ENCODE measurements around the gene KIRREL3. TPM values are rescaled to one million over a fixed set of nuclear protein-coding genes. Genes with fewer than 3 reads are reported as not detected.

KIRREL3 gene
- total RNA-seq, 5 donors from 2014 or later (not counting 1 experiment from before 2014, with no cell fraction given) = not detected

- no peaks in the 10 kb centered on the region for H3K4me1 Mint-ChIP-seq
- peaks cover 0 to 4% (median 0%) of the 10 kb centered on the region in 3 donors for H3K9me3 Mint-ChIP-seq
- Histone ChIP-seq H3K36me3 (ENCODE audit: control insufficient read depth in 2 of 2, extremely low read depth in 1 of 2, insufficient read depth in 1 of 2, low read length in 1 of 2) (no peaks in the 10 kb centered on the region), H3K4me1 (ENCODE audit: control insufficient read depth in 1 of 2, extremely low read depth in 1 of 2, insufficient read depth in 2 of 2, low read length in 2 of 2) (no peaks in the 10 kb centered on the region), H3K27me3 (replicated peaks in 1 of 2; ENCODE audit: control insufficient read depth in 2 of 2, extremely low read depth in 1 of 2, insufficient read depth in 2 of 2, low read length in 1 of 2) (peaks cover 0 to 3% of the 10 kb centered on the region in 2 experiments), H3K4me3 (ENCODE audit: control insufficient read depth in 1 of 2, extremely low read depth in 1 of 2, low read length in 1 of 2) (no peak overlapping the region), H3K27ac (ENCODE audit: low read length) (no peak overlapping the region), H3K9me3 (no peaks in the 10 kb centered on the region)
- peaks cover 0 to 7% of the 10 kb centered on the region in 2 donors for H3K27me3 Mint-ChIP-seq
- POLR2A ChIA-PET = no interaction called here
- DNase-seq (no peak), ATAC-seq (replicated peaks in 1 of 4) (no peak)
- no peaks in the 10 kb centered on the region for H3K36me3 Mint-ChIP-seq
- no peak overlapping the region for H3K27ac Mint-ChIP-seq
- WGBS (ENCODE audit: insufficient coverage) = no CpG with 5 or more reads among the region's 5 CpGs
- CTCF ChIA-PET = no interaction called here
- H3K4me3 Mint-ChIP-seq = no peak overlapping the region
Measured at GRCh38 chr11:126834149-126834548, 166.4 kb downstream of the KIRREL3 start.

DNA sequence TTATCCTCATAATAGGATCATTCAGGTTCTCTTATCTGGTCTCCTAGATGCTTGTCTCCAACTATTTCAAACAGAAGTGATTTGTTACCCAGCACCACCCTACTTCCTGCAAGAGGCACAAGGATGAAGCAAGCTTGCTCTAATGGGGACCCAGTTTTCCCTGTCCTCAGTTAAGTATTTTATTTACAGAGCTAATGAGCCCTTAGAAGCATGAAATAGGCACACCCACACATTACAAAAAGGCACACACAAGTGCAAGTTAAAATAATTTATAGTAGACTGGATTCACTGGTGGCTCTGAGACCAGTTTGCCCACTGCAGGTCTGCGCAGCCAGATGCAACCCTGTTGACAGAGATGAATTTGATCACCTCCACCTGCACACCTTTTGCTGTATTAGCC, 167.5 kb downstream of the KIRREL3 start:
- Histone ChIP-seq H3K9me3 (no peaks in the 10 kb centered on the region), H3K4me3 (ENCODE audit: control insufficient read depth in 1 of 2, extremely low read depth in 1 of 2, low read length in 1 of 2) (no peak overlapping the region), H3K27me3 (replicated peaks in 1 of 2; ENCODE audit: control insufficient read depth in 2 of 2, extremely low read depth in 1 of 2, insufficient read depth in 2 of 2, low read length in 1 of 2) (peaks cover 0 to 5% of the 10 kb centered on the region in 2 experiments), H3K27ac (ENCODE audit: low read length) (no peak overlapping the region), H3K4me1 (ENCODE audit: control insufficient read depth in 1 of 2, extremely low read depth in 1 of 2, insufficient read depth in 2 of 2, low read length in 2 of 2) (no peaks in the 10 kb centered on the region), H3K36me3 (ENCODE audit: control insufficient read depth in 2 of 2, extremely low read depth in 1 of 2, insufficient read depth in 1 of 2, low read length in 1 of 2) (no peaks in the 10 kb centered on the region)
- 100% methylated on average over 1 of the region's 1 CpG for WGBS (ENCODE audit: insufficient coverage)
- Mint-ChIP-seq H3K4me3 (no peak overlapping the region), H3K9me3 (peaks cover 0 to 4% (median 0%) of the 10 kb centered on the region in 3 donors), H3K4me1 (no peaks in the 10 kb centered on the region), H3K27ac (no peak overlapping the region), H3K27me3 (peaks cover 0 to 11% of the 10 kb centered on the region in 2 donors), H3K36me3 (no peaks in the 10 kb centered on the region)
- DNase-seq (no peak), ATAC-seq (replicated peaks in 1 of 4) (no peak)
- ChIA-PET CTCF (no interaction called here), POLR2A (no interaction called here)

DNA sequence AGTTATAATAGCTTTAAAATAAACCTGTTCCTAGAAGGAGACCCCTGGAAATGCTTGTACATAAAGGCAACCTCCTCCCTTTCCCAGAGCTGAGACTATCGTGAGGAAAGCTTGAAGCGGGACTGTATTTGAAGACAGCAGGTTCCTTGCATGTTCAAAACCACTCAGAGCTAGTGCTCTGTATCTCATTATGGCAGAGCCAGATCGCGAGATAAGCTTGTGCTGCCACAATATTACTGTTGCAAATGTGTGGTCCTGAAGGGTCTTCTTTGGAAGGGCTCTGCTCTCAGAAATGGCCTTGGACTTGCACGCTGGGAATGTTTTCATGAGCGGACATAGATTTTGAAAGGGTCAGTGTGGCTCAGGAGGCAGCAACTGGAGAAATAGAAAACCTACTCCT, 168.2 kb downstream of the KIRREL3 start:
- Mint-ChIP-seq H3K36me3 (no peaks in the 10 kb centered on the region), H3K4me3 (no peak overlapping the region), H3K27ac (no peak overlapping the region), H3K9me3 (peaks cover 0 to 4% (median 0%) of the 10 kb centered on the region in 3 donors), H3K27me3 (peaks cover 0 to 5% of the 10 kb centered on the region in 2 donors), H3K4me1 (no peaks in the 10 kb centered on the region)
- Histone ChIP-seq H3K27ac (ENCODE audit: low read length) (no peak overlapping the region), H3K4me1 (ENCODE audit: control insufficient read depth in 1 of 2, extremely low read depth in 1 of 2, insufficient read depth in 2 of 2, low read length in 2 of 2) (no peaks in the 10 kb centered on the region), H3K9me3 (no peaks in the 10 kb centered on the region), H3K4me3 (ENCODE audit: control insufficient read depth in 1 of 2, extremely low read depth in 1 of 2, low read length in 1 of 2) (no peak overlapping the region), H3K27me3 (replicated peaks in 1 of 2; ENCODE audit: control insufficient read depth in 2 of 2, extremely low read depth in 1 of 2, insufficient read depth in 2 of 2, low read length in 1 of 2) (peaks cover 0 to 5% of the 10 kb centered on the region in 2 experiments), H3K36me3 (ENCODE audit: control insufficient read depth in 2 of 2, extremely low read depth in 1 of 2, insufficient read depth in 1 of 2, low read length in 1 of 2) (no peaks in the 10 kb centered on the region)
- DNase-seq = no peak
- no peak for ATAC-seq (replicated peaks in 1 of 4)
- ChIA-PET POLR2A (no interaction called here), CTCF (no interaction called here)
- 97% methylated on average over 5 of the region's 6 CpGs for WGBS (ENCODE audit: insufficient coverage)

DNA sequence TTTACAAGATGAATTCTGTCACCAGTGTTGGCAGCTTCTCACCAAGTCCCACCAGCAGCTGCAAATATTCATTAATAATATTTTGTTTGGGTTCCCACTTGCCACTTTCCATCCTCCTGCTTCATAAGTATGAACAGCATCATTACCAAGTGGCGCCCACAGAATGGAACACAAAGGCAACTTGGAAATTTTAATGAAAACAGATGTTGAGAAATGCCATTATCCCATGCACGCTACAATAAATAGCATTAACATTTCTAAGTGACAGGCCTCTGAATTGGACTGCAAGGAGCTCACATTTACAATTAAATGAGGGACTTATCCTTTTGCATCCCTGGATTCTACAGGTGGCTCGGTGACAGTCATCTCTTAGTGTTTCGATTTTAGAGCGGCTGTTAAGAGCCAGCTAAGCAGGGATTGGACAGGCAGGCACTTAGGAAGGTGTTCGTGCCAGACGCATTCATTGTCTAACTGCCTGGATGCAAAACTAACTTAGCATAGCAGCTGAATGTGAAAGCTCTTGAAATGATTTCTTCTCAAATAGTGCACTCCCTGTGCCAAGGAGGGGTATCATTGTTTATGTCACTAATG, 170.3 kb downstream of the KIRREL3 start:
- Histone ChIP-seq H3K4me3 (ENCODE audit: control insufficient read depth in 1 of 2, extremely low read depth in 1 of 2, low read length in 1 of 2) (no peak overlapping the region), H3K27me3 (replicated peaks in 1 of 2; ENCODE audit: control insufficient read depth in 2 of 2, extremely low read depth in 1 of 2, insufficient read depth in 2 of 2, low read length in 1 of 2) (peaks cover 0 to 5% of the 10 kb centered on the region in 2 experiments), H3K27ac (ENCODE audit: low read length) (no peak overlapping the region), H3K9me3 (no peaks in the 10 kb centered on the region), H3K4me1 (ENCODE audit: control insufficient read depth in 1 of 2, extremely low read depth in 1 of 2, insufficient read depth in 2 of 2, low read length in 2 of 2) (no peaks in the 10 kb centered on the region), H3K36me3 (ENCODE audit: control insufficient read depth in 2 of 2, extremely low read depth in 1 of 2, insufficient read depth in 1 of 2, low read length in 1 of 2) (no peaks in the 10 kb centered on the region)
- H3K27ac Mint-ChIP-seq = no peak overlapping the region
- no peaks in the 10 kb centered on the region for H3K4me1 Mint-ChIP-seq
- H3K4me3 Mint-ChIP-seq = no peak overlapping the region
- DNase-seq (no peak), ATAC-seq (replicated peaks in 1 of 4) (no peak)
- CTCF ChIA-PET = no interaction called here
- POLR2A ChIA-PET = no interaction called here
- peaks cover 0 to 3% (median 0%) of the 10 kb centered on the region in 3 donors for H3K9me3 Mint-ChIP-seq
- no peaks in the 10 kb centered on the region for H3K36me3 Mint-ChIP-seq
- 68% methylated on average over 5 of the region's 7 CpGs for WGBS (ENCODE audit: insufficient coverage)
- H3K27me3 Mint-ChIP-seq = peaks cover 0 to 4% of the 10 kb centered on the region in 2 donors

- ChIA-PET POLR2A (no interaction called here), CTCF (no interaction called here)
- H3K9me3 Mint-ChIP-seq = no peaks in the 10 kb centered on the region
- no CpG with 5 or more reads among the region's 2 CpGs for WGBS (ENCODE audit: insufficient coverage)
- H3K36me3 ChIP-seq (ENCODE audit: control insufficient read depth in 2 of 2, extremely low read depth in 1 of 2, insufficient read depth in 1 of 2, low read length in 1 of 2) = no peaks in the 10 kb centered on the region
- no peak overlapping the region for H3K4me3 ChIP-seq (ENCODE audit: control insufficient read depth in 1 of 2, extremely low read depth in 1 of 2, low read length in 1 of 2)
- no peaks in the 10 kb centered on the region for H3K9me3 ChIP-seq
- H3K4me3 Mint-ChIP-seq = no peak overlapping the region
- no peaks in the 10 kb centered on the region for H3K36me3 Mint-ChIP-seq
- peaks cover 0 to 4% of the 10 kb centered on the region in 2 donors for H3K27me3 Mint-ChIP-seq
- no peaks in the 10 kb centered on the region for H3K4me1 ChIP-seq (ENCODE audit: control insufficient read depth in 1 of 2, extremely low read depth in 1 of 2, insufficient read depth in 2 of 2, low read length in 2 of 2)
- ATAC-seq (replicated peaks in 1 of 4) (no peak), DNase-seq (no peak)
- H3K27ac ChIP-seq (ENCODE audit: low read length) = no peak overlapping the region
- no peak overlapping the region for H3K27ac Mint-ChIP-seq
- no peaks in the 10 kb centered on the region for H3K4me1 Mint-ChIP-seq
- H3K27me3 ChIP-seq (replicated peaks in 1 of 2; ENCODE audit: control insufficient read depth in 2 of 2, extremely low read depth in 1 of 2, insufficient read depth in 2 of 2, low read length in 1 of 2) = peaks cover 0 to 4% of the 10 kb centered on the region in 2 experiments
Measured at GRCh38 chr11:126829716-126830115, 170.9 kb downstream of the KIRREL3 start.

DNA sequence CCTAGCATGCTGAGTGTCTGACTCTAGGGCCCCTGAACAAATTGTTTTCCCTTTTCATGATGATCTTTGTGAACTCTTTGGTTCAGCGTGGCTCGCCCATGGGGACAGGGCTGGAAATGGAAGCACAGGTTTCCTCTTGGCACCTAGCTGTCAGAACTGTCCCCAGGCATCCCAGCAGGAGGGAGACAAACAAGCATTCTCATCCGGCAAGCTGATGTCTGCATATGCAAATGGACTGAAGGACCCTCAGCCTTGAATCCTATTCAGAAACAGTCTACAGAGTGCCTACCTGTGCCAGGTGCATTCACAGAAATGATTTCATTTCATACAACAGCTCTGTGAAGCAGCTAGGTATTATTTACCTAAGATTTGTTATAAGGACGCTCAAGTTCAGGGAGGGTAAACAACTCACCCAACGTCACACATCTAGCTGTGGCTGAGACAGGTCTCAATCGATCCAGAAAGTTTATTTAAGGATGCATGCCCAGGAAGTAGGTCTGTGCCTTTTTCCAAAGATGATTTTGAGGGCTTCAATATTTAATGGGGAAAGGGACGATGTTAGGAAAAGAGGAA, 176.4 kb downstream of the KIRREL3 start:
- ATAC-seq (replicated peaks in 1 of 4) (no peak), DNase-seq (no peak)
- H3K4me3 Mint-ChIP-seq = no peak overlapping the region
- Histone ChIP-seq H3K27ac (ENCODE audit: low read length) (no peak overlapping the region), H3K4me1 (ENCODE audit: control insufficient read depth in 1 of 2, extremely low read depth in 1 of 2, insufficient read depth in 2 of 2, low read length in 2 of 2) (no peaks in the 10 kb centered on the region), H3K27me3 (replicated peaks in 1 of 2; ENCODE audit: control insufficient read depth in 2 of 2, extremely low read depth in 1 of 2, insufficient read depth in 2 of 2, low read length in 1 of 2) (peaks cover 0 to 6% of the 10 kb centered on the region in 2 experiments), H3K9me3 (no peaks in the 10 kb centered on the region), H3K36me3 (ENCODE audit: control insufficient read depth in 2 of 2, extremely low read depth in 1 of 2, insufficient read depth in 1 of 2, low read length in 1 of 2) (no peaks in the 10 kb centered on the region), H3K4me3 (ENCODE audit: control insufficient read depth in 1 of 2, extremely low read depth in 1 of 2, low read length in 1 of 2) (no peak overlapping the region)
- ChIA-PET CTCF (no interaction called here), POLR2A (no interaction called here)
- H3K9me3 Mint-ChIP-seq = peaks cover 0 to 3% (median 0%) of the 10 kb centered on the region in 3 donors
- no peaks in the 10 kb centered on the region for H3K36me3 Mint-ChIP-seq
- no peak overlapping the region for H3K27ac Mint-ChIP-seq
- peaks cover 0 to 12% of the 10 kb centered on the region in 2 donors for H3K27me3 Mint-ChIP-seq
- H3K4me1 Mint-ChIP-seq = no peaks in the 10 kb centered on the region
- 71% methylated on average over 4 of the region's 7 CpGs for WGBS (ENCODE audit: insufficient coverage)
